SK-N-SH treated with all-trans-retinoic acid at 6 μM for 48 hours (cell line): ENCODE measurements around the gene AGAP1.

Source experiments
- ATAC-seq: fragments of 200-7000 bp; cut with Tn5 transposase; 3 replicates; pipeline ENCODE4 v1.9.1; 2020; ENCODE audit warnings: mild to moderate bottlenecking, moderate library complexity
- ARNTL ChIP-seq: fragments of 450-650 bp; formaldehyde crosslinking; IDR thresholded peaks from 2 replicates; pipeline ENCODE4 v1.5.0; 2020; ENCODE audit warnings: low read depth, mild to moderate bottlenecking, moderate library complexity, borderline replicate concordance
- BACH2 ChIP-seq: fragments of 250-450 bp; sonication (Bioruptor Pico); IDR thresholded peaks from 2 replicates; pipeline ENCODE4 v1.9.0; 2021; ENCODE audit warnings: mild to moderate bottlenecking, borderline replicate concordance
- ESRRG ChIP-seq: fragments of 250-450 bp; sonication (Bioruptor Pico); IDR thresholded peaks from 2 replicates; pipeline ENCODE4 v1.6.1; 2021; ENCODE audit warnings: mild to moderate bottlenecking
- GLIS3 ChIP-seq: fragments of 250-450 bp; sonication (Bioruptor Pico); IDR thresholded peaks from 2 replicates; pipeline ENCODE4 v1.5.0; 2020; ENCODE audit warnings: mild to moderate bottlenecking, moderate library complexity
- ISL1 ChIP-seq: fragments of 250-450 bp; sonication (Bioruptor Pico); IDR thresholded peaks from 2 replicates; pipeline ENCODE4 v2.1.2; 2022; ENCODE audit warnings: mild to moderate bottlenecking, moderate library complexity
- OSR1 ChIP-seq: fragments of 250-450 bp; sonication (Bioruptor Pico); IDR thresholded peaks from 2 replicates; pipeline ENCODE4 v1.8.0; 2022; ENCODE audit warnings: moderate library complexity, mild to moderate bottlenecking, inconsistent platforms
- PPARA ChIP-seq: fragments of 250-450 bp; sonication (Bioruptor Pico); IDR thresholded peaks from 2 replicates; pipeline ENCODE4 v1.5.0; 2020; ENCODE audit warnings: mild to moderate bottlenecking, borderline replicate concordance
- RARB ChIP-seq: fragments of 250-450 bp; sonication (Bioruptor Pico); IDR thresholded peaks from 2 replicates; pipeline ENCODE4 v1.8.0; 2021; ENCODE audit warnings: mild to moderate bottlenecking, moderate library complexity
- SNAI2 ChIP-seq: fragments of 250-450 bp; sonication (Bioruptor Pico); IDR thresholded peaks from 2 replicates; pipeline ENCODE4 v1.5.0; 2020; ENCODE audit warnings: mild to moderate bottlenecking, moderate library complexity
- TCF4 ChIP-seq: fragments of 250-450 bp; sonication (Bioruptor Pico); IDR thresholded peaks from 2 replicates; pipeline ENCODE4 v1.8.0; 2021; ENCODE audit warnings: mild to moderate bottlenecking, moderate library complexity, borderline replicate concordance
- TOX ChIP-seq: fragments of 250-450 bp; sonication (Bioruptor Pico); IDR thresholded peaks from 2 replicates; pipeline ENCODE4 v1.8.0; 2021; ENCODE audit warnings: mild to moderate bottlenecking, moderate library complexity, borderline replicate concordance
- ZC3H10 ChIP-seq: fragments of 250-450 bp; sonication (Bioruptor Pico); IDR thresholded peaks from 2 replicates; pipeline ENCODE4 v1.5.1; 2021; ENCODE audit warnings: mild to moderate bottlenecking, moderate library complexity
- ZFP3 ChIP-seq: fragments of 250-450 bp; sonication (Bioruptor Pico); IDR thresholded peaks from 2 replicates; pipeline ENCODE4 v1.5.0; 2020; ENCODE audit warnings: mild to moderate bottlenecking, moderate library complexity
- ZFP30 ChIP-seq: fragments of 450-650 bp; formaldehyde crosslinking; IDR thresholded peaks from 2 replicates; pipeline ENCODE4 v1.5.0; 2022; ENCODE audit warnings: mild to moderate bottlenecking, moderate library complexity
- ZNF565 ChIP-seq: fragments of 450-650 bp; formaldehyde crosslinking; conservative IDR thresholded peaks from 2 replicates; pipeline ENCODE4 v1.5.0; 2020; ENCODE audit warnings: low read depth, mild to moderate bottlenecking, moderate library complexity
- ZNF70 ChIP-seq: fragments of 450-650 bp; formaldehyde crosslinking; IDR thresholded peaks from 2 replicates; pipeline ENCODE4 v1.5.0; 2020; ENCODE audit warnings: mild to moderate bottlenecking, moderate library complexity
- TF ChIP-seq, protein P1 (sequence below): fragments of 250-450 bp; sonication (Bioruptor Pico); IDR thresholded peaks from 2 replicates; pipeline ENCODE4 v1.8.0; 2021; ENCODE audit warnings: low read depth, mild to moderate bottlenecking, moderate library complexity, borderline replicate concordance
- TF ChIP-seq, protein P2 (sequence below): fragments of 250-450 bp; sonication (Bioruptor Pico); IDR thresholded peaks from 2 replicates; pipeline ENCODE4 v1.5.1; 2020; ENCODE audit warnings: low read depth, mild to moderate bottlenecking, moderate library complexity
- TF ChIP-seq, protein P3 (sequence below): fragments of 250-450 bp; sonication (Bioruptor Pico); IDR thresholded peaks from 2 replicates; pipeline ENCODE4 v1.5.0; 2020; ENCODE audit warnings: mild to moderate bottlenecking, moderate library complexity
- TF ChIP-seq, protein P4 (sequence below): fragments of 250-450 bp; sonication (Bioruptor Pico); IDR thresholded peaks from 2 replicates; pipeline ENCODE4 v1.8.0; 2020; ENCODE audit warnings: mild to moderate bottlenecking, moderate library complexity, borderline replicate concordance
- TF ChIP-seq, protein P5 (sequence below): fragments of 250-450 bp; sonication (Bioruptor Pico); IDR thresholded peaks from 2 replicates; pipeline ENCODE4 v1.5.1; 2021; ENCODE audit warnings: mild to moderate bottlenecking, moderate library complexity

AGAP1 gene

DNA sequence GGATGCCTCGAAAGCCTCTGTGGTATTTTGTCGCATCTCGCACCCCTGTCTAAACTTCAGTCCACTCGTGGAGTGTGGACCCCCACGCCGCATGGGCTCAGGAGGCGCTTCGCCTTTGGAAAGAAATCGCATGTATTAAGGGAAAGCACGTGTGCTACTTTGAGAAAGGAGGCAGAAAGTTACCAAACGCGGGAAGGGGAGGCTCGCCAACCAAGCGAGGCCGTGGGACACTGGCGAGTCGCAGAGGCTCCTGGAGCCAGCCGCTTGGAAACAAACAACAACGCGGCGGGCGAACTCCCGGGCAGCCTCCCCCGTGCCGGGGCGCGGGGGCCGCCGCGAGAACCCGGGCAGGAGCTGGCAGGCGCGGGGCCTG is 455 bp upstream of the AGAP1 start:
- TF ChIP-seq BACH2 (CRISPR knock-in tag): no peak
- no peak for TF ChIP-seq ZNF565 (CRISPR knock-in tag)
- no peak for TF ChIP-seq ISL1 (CRISPR knock-in tag)
- peak; percentile 41 for ATAC-seq

DNA sequence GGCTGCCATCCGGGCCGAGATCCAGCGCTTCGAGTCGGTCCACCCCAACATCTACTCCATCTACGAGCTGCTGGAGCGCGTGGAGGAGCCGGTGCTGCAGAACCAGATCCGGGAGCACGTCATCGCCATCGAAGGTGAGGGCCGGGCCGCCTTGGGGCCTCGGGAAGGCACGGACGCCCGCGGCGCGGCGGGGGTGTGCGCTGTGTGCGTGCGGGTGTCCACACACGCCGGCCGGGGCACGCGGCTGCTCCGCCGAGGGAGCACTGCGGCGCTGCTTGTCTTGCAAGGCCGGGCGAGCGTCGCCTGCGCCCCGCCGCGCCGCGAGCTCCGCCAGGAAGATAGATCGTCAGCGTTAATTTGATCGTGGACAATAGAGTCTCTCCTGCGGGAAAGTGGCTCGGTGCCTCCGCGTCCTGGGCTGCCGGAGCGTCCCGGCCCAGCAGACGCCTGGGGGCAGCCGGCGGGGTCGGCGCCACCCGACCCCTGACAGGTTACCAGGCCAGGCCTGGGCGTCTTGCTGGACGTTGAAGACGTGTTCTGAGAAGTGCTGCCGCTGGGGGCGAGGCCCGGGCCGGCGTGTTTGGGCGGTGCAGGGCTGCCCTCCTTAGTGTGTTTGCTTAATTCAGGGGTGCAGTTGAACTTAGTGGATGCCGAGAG is 1.0 kb downstream of the AGAP1 start:
- TF ChIP-seq GLIS3 (CRISPR knock-in tag) (no peak), ZFP30 (CRISPR knock-in tag) (no peak), ZNF70 (CRISPR knock-in tag) (no peak), BACH2 (CRISPR knock-in tag) (no peak), ISL1 (CRISPR knock-in tag) (no peak)
- TF ChIP-seq, protein P1, sequence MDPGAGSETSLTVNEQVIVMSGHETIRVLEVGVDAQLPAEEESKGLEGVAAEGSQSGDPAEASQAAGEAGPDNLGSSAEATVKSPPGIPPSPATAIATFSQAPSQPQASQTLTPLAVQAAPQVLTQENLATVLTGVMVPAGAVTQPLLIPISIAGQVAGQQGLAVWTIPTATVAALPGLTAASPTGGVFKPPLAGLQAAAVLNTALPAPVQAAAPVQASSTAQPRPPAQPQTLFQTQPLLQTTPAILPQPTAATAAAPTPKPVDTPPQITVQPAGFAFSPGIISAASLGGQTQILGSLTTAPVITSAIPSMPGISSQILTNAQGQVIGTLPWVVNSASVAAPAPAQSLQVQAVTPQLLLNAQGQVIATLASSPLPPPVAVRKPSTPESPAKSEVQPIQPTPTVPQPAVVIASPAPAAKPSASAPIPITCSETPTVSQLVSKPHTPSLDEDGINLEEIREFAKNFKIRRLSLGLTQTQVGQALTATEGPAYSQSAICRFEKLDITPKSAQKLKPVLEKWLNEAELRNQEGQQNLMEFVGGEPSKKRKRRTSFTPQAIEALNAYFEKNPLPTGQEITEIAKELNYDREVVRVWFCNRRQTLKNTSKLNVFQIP (CRISPR knock-in tag): no peak
- TF ChIP-seq, protein P2, sequence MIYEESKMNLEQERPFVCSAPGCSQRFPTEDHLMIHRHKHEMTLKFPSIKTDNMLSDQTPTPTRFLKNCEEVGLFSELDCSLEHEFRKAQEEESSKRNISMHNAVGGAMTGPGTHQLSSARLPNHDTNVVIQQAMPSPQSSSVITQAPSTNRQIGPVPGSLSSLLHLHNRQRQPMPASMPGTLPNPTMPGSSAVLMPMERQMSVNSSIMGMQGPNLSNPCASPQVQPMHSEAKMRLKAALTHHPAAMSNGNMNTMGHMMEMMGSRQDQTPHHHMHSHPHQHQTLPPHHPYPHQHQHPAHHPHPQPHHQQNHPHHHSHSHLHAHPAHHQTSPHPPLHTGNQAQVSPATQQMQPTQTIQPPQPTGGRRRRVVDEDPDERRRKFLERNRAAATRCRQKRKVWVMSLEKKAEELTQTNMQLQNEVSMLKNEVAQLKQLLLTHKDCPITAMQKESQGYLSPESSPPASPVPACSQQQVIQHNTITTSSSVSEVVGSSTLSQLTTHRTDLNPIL (CRISPR knock-in tag): no peak
- ATAC-seq: peak; percentile 62

DNA sequence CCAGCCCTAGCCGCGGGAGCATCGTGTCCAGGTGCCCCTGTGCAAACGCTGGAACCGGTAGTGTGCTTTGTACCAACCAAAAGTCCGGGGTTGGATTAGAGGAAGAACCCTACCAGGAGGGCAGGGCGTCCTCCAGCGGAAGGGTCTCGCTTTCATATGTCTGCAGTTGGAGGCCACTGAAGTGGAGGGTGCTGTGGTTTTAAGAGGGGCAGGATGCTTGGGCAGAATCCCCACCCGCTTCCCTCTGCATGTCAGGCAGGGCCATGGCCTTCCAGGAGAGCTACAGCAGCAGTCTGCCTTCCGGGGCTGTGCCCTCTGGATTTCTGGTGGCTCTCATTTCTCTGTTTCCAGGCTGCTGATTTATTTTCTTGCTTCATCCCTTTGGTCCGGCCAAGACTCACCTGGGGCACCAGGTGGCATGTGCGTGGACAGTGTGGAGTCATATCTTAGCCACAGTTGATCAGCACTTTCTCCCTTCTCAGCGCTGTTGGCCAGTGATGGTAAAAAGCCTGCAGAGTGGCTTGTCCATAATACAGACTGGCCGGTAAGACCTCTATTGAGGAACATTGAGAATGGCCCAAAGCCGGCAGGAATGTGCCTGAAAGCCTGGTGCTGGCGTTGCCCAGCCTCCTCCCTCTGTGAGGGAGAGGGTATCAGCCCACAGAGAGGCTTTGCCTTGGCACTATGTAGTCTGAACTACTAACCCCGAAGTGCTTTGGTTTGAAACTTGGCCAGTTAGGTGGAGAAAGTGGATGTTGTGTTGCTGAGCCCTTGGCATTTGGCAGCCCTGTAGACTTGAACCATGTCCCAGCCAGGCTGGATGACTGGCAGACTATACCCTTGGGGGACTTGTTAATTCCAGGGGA is 1.8 kb downstream of the AGAP1 start:
- ATAC-seq: peak; percentile 24
- TF ChIP-seq, protein P3, sequence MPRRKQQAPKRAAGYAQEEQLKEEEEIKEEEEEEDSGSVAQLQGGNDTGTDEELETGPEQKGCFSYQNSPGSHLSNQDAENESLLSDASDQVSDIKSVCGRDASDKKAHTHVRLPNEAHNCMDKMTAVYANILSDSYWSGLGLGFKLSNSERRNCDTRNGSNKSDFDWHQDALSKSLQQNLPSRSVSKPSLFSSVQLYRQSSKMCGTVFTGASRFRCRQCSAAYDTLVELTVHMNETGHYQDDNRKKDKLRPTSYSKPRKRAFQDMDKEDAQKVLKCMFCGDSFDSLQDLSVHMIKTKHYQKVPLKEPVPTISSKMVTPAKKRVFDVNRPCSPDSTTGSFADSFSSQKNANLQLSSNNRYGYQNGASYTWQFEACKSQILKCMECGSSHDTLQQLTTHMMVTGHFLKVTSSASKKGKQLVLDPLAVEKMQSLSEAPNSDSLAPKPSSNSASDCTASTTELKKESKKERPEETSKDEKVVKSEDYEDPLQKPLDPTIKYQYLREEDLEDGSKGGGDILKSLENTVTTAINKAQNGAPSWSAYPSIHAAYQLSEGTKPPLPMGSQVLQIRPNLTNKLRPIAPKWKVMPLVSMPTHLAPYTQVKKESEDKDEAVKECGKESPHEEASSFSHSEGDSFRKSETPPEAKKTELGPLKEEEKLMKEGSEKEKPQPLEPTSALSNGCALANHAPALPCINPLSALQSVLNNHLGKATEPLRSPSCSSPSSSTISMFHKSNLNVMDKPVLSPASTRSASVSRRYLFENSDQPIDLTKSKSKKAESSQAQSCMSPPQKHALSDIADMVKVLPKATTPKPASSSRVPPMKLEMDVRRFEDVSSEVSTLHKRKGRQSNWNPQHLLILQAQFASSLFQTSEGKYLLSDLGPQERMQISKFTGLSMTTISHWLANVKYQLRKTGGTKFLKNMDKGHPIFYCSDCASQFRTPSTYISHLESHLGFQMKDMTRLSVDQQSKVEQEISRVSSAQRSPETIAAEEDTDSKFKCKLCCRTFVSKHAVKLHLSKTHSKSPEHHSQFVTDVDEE: no peak
- peak; percentile 78; the same call in 1 of the 2 replicates for TF ChIP-seq ZNF70 (CRISPR knock-in tag)
- TF ChIP-seq, all 23 proteins: peak for 1

DNA sequence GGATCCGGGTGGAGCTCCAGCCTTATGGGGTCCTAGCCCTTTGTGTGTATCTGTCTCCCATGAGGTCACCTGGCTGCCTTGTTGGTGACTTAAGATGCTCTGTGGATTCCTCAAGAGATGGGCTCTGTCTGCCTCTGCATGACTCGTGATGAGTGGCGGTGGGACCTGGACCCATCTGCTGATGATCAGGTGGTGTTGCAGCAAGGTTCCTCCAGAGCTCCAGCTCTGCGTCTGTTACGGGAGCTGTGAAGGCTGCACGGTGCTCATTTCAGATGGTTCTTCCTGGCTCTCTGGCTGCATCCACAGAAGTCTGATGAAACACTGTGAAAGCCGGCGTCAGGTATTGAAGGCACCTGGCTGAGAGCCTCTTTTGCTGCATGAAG is 2.4 kb downstream of the AGAP1 start:
- ATAC-seq: no peak
- TF ChIP-seq, protein P4, sequence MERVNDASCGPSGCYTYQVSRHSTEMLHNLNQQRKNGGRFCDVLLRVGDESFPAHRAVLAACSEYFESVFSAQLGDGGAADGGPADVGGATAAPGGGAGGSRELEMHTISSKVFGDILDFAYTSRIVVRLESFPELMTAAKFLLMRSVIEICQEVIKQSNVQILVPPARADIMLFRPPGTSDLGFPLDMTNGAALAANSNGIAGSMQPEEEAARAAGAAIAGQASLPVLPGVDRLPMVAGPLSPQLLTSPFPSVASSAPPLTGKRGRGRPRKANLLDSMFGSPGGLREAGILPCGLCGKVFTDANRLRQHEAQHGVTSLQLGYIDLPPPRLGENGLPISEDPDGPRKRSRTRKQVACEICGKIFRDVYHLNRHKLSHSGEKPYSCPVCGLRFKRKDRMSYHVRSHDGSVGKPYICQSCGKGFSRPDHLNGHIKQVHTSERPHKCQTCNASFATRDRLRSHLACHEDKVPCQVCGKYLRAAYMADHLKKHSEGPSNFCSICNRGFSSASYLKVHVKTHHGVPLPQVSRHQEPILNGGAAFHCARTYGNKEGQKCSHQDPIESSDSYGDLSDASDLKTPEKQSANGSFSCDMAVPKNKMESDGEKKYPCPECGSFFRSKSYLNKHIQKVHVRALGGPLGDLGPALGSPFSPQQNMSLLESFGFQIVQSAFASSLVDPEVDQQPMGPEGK (CRISPR knock-in tag): no peak
- TF ChIP-seq TOX (CRISPR knock-in tag) (no peak), RARB (CRISPR knock-in tag) (no peak), ZC3H10 (no peak), ZFP3 (no peak), TCF4 (CRISPR knock-in tag) (no peak), ISL1 (CRISPR knock-in tag) (no peak), ESRRG (CRISPR knock-in tag) (no peak), SNAI2 (CRISPR knock-in tag) (no peak), OSR1 (CRISPR knock-in tag) (no peak), ZNF565 (CRISPR knock-in tag) (no peak), PPARA (no peak), ZFP30 (CRISPR knock-in tag) (no peak), ARNTL (CRISPR knock-in tag) (no peak)
- TF ChIP-seq, protein P2 (CRISPR knock-in tag): no peak
- TF ChIP-seq, protein P1 (CRISPR knock-in tag): no peak
- TF ChIP-seq, protein P5, sequence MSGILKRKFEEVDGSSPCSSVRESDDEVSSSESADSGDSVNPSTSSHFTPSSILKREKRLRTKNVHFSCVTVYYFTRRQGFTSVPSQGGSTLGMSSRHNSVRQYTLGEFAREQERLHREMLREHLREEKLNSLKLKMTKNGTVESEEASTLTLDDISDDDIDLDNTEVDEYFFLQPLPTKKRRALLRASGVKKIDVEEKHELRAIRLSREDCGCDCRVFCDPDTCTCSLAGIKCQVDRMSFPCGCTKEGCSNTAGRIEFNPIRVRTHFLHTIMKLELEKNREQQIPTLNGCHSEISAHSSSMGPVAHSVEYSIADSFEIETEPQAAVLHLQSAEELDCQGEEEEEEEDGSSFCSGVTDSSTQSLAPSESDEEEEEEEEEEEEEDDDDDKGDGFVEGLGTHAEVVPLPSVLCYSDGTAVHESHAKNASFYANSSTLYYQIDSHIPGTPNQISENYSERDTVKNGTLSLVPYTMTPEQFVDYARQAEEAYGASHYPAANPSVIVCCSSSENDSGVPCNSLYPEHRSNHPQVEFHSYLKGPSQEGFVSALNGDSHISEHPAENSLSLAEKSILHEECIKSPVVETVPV (CRISPR knock-in tag): no peak
